HepG2 (cell line): ENCODE data around the gene MCMBP. TPM values are rescaled to one million over a fixed set of nuclear protein-coding genes. Genes with fewer than 3 reads are reported as not detected.

Source experiments
- ATAC-seq: fragments of 200-7000 bp; cut with Tn5 transposase; 3 replicates; pipeline ENCODE4 v1.9.1; 2020; ENCODE audit warnings: mild to moderate bottlenecking, moderate library complexity
- BruUV-seq: library from RNA; stranded (reverse); fragments of 400-500 nt; replicated peaks from 2 replicates; lab custom pipeline; 2021; lab: Mats Ljungman, UMichigan
- CTCF ChIA-PET: fragments of 300-600 bp; formaldehyde crosslinking; extraction: SDS; loops from one replicate; lab custom pipeline; 2021; ENCODE audit warnings: low total read pairs, inconsistent platforms, low intra/inter-chr PET ratio; lab: Yijun Ruan, JAX
- POLR2A ChIA-PET: fragments of 350-600 bp; sonication (Branson Sonifier 250); formaldehyde crosslinking; loops from one replicate; lab custom pipeline; 2020; ENCODE audit warnings: antibody characterized with exemption, inconsistent platforms; lab: Yijun Ruan, JAX
- DNase-seq: peaks from one replicate; pipeline ENCODE4 v3.0.0-alpha.2; 2015; ENCODE audit warnings: low spot score
- FAIRE-seq: peaks from 3 replicates; lab custom pipeline; 2011; peaks lifted over from hg19 to GRCh38; lab: Jason Lieb, UNC
- H2AFZ ChIP-seq: one replicate; pipeline ENCODE4 v1.6.1; 2011; ENCODE audit warnings: low read length, inconsistent platforms
- H3K27ac ChIP-seq: fragments of 300-600 bp; 3 replicates; pipeline ENCODE4 v1.8.0; 2011; ENCODE audit warnings: mixed run types, mild to moderate bottlenecking, mixed read lengths, low read length, inconsistent platforms; ENCODE audit not compliant: insufficient read depth; ENCODE audit errors: extremely low read length
- H3K27me3 ChIP-seq, 2 experiments: fragments of 200-600 bp in 1 of 2; 2 replicates in 1 of 2; 3 replicates in 1 of 2; pipeline versions ENCODE4 v1.6.0 to v1.8.0; 2011; ENCODE audit warnings: low read length in 2 of 2, mild to moderate bottlenecking in 2 of 2, moderate library complexity in 2 of 2, inconsistent platforms in 1 of 2; ENCODE audit not compliant: insufficient read depth in 2 of 2, control insufficient read depth in 1 of 2
- H3K36me3 ChIP-seq, 2 experiments: fragments of 200-600 bp in 1 of 2; replicated peaks in 1 of 2; 2 replicates in 1 of 2; 3 replicates in 1 of 2; pipeline versions ENCODE4 v1.5.1 to v1.8.0; 2011; ENCODE audit warnings: low read length in 2 of 2, inconsistent platforms in 1 of 2; ENCODE audit not compliant: insufficient read depth in 2 of 2, control insufficient read depth in 1 of 2
- H3K4me1 ChIP-seq: 2 replicates; pipeline ENCODE4 v1.5.1; 2012; ENCODE audit warnings: low read length, inconsistent platforms; ENCODE audit not compliant: insufficient read depth
- H3K4me2 ChIP-seq: 2 replicates; pipeline ENCODE4 v1.6.0; 2011; ENCODE audit warnings: low read depth, low read length, inconsistent platforms
- H3K4me3 ChIP-seq, 3 experiments: fragments of 200-600 bp in 1 of 3; sonication (generic), shearing (Covaris generic) in 1 of 3; replicated peaks in 1 of 3; 2 replicates each; pipeline ENCODE4 v1.5.1; 2011 to 2016; ENCODE audit warnings: low read length in 3 of 3, inconsistent platforms in 2 of 3, low read depth in 2 of 3, mild to moderate bottlenecking in 2 of 3, control low read depth in 1 of 3, mixed read lengths in 1 of 3; ENCODE audit not compliant: insufficient read depth in 1 of 3
- H3K79me2 ChIP-seq: one replicate; pipeline ENCODE4 v1.6.1; 2011; ENCODE audit warnings: low read length, inconsistent platforms; ENCODE audit not compliant: insufficient read depth
- H3K9ac ChIP-seq: 2 replicates; pipeline ENCODE4 v1.6.0; 2011; ENCODE audit warnings: mild to moderate bottlenecking, low read depth, low read length, inconsistent platforms; ENCODE audit not compliant: insufficient read depth
- H3K9me3 ChIP-seq: 2 replicates; pipeline ENCODE4 v1.5.1; 2012; ENCODE audit warnings: mild to moderate bottlenecking, low read length
- H4K20me1 ChIP-seq: 2 replicates; pipeline ENCODE4 v1.6.0; 2011; ENCODE audit warnings: inconsistent platforms, mild to moderate bottlenecking, low read length, moderate library complexity; ENCODE audit not compliant: insufficient read depth
- GTF2F1 ChIP-seq: fragments of 150-350 bp; IDR thresholded peaks from 2 replicates; pipeline ENCODE4 v1.6.1; 2014; ENCODE audit warnings: low read length
- KLF13 ChIP-seq: sonication (generic); formaldehyde crosslinking; IDR thresholded peaks from 2 replicates; pipeline ENCODE4 v1.4.0; 2020; ENCODE audit warnings: mild to moderate bottlenecking, missing genetic modification reagents
- RBM22 ChIP-seq: fragments of 200-400 bp; formaldehyde crosslinking; optimal IDR thresholded peaks from 2 replicates; pipeline ENCODE3; 2017; ENCODE audit warnings: mild to moderate bottlenecking, low read length, moderate library complexity
- RELA ChIP-seq: sonication (generic); formaldehyde crosslinking; IDR thresholded peaks from 2 replicates; pipeline ENCODE4 v1.4.0; 2020; ENCODE audit warnings: missing genetic modification reagents
- ZFYVE20 ChIP-seq: sonication (generic); formaldehyde crosslinking; IDR thresholded peaks from 2 replicates; pipeline ENCODE4 v1.8.0; 2023; ENCODE audit warnings: low read depth, mild to moderate bottlenecking, moderate library complexity, missing genetic modification reagents, borderline replicate concordance
- ZNF567 ChIP-seq: sonication (generic); formaldehyde crosslinking; IDR thresholded peaks from 2 replicates; pipeline ENCODE4 v1.8.1; 2023; ENCODE audit warnings: mild to moderate bottlenecking, missing genetic modification reagents, borderline replicate concordance
- WGBS: methylation state at CpG from one replicate; pipeline ENCODE4 v1.1.6; 2017; ENCODE audit warnings: low lambda C conversion rate; 5-methylcytosine and 5-hydroxymethylcytosine counted together
- in situ Hi-C: cut with HindIII; loops from 2 replicates; pipeline ENCODE4 v1.10.0; 2017; ENCODE audit warnings: low pct_unique_long_range_greater_than_20kb; ENCODE audit not compliant: extremely low pct_ligation_motif_present
- intact Hi-C: fragments of 100-400 bp; cut with micrococcal nuclease; formaldehyde crosslinking; loops from one replicate; pipeline ENCODE4 v1.10.0; 2022; ENCODE audit not compliant: unreplicated experiment
- polyA plus RNA-seq, 8 experiments: library from polyadenylated mRNA; depleted of rRNA in 3 of 8; stranded (reverse) in 7 of 8; unstranded in 1 of 8; fragments of >200 nt; fragmentation: Illumina TruSeq in 4 of 8; extraction: Trizol in 4 of 8; gene quantifications; 2 replicates each; pipeline versions ENCODE4 v1.2.1 to v1.2.3, GENCODE V29; 2011 to 2016; ENCODE audit warnings: low read depth in 4 of 8, missing spikeins in 1 of 8, mixed read lengths in 1 of 8; ENCODE audit not compliant: insufficient read depth in 1 of 8
- total RNA-seq, 5 experiments: library from RNA; depleted of rRNA; stranded (reverse); fragments of >200 nt; fragmentation: Illumina TruSeq; extraction: Trizol; gene quantifications; 2 replicates each; pipeline ENCODE4 v1.2.3, GENCODE V29; 2016; ENCODE audit warnings: low read depth in 1 of 5
- TF ChIP-seq, protein P1 (sequence below): sonication (generic); formaldehyde crosslinking; IDR thresholded peaks from 2 replicates; pipeline ENCODE4 v1.4.0; 2020; ENCODE audit warnings: mild to moderate bottlenecking, missing genetic modification reagents

Gene MCMBP
- total and polyA plus RNA-seq, 2 of the 13 experiments (the other 11 are each of a cell fraction or from before 2014, with no cell fraction given): 35.7 to 62.4 TPM

DNA sequence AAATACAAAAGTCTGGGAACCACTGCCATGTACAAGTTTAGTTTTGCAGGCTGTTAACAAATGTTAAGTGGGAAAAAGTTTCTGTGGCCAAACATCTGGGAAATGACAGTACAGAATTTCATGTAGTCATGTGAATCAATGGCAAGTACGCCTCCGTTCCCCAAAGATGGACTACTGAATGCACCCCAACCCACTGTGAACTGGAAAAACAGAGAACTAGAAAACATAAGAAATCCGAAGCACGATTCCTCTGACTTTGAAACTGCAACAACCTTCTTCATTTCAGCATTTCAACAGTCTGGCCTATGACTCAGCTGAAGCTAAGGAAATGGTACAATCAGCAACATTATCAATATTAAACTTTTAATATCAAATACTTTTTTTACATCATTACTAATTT, 41.8 kb downstream of the MCMBP start (continued):
- TF ChIP-seq, protein P1, sequence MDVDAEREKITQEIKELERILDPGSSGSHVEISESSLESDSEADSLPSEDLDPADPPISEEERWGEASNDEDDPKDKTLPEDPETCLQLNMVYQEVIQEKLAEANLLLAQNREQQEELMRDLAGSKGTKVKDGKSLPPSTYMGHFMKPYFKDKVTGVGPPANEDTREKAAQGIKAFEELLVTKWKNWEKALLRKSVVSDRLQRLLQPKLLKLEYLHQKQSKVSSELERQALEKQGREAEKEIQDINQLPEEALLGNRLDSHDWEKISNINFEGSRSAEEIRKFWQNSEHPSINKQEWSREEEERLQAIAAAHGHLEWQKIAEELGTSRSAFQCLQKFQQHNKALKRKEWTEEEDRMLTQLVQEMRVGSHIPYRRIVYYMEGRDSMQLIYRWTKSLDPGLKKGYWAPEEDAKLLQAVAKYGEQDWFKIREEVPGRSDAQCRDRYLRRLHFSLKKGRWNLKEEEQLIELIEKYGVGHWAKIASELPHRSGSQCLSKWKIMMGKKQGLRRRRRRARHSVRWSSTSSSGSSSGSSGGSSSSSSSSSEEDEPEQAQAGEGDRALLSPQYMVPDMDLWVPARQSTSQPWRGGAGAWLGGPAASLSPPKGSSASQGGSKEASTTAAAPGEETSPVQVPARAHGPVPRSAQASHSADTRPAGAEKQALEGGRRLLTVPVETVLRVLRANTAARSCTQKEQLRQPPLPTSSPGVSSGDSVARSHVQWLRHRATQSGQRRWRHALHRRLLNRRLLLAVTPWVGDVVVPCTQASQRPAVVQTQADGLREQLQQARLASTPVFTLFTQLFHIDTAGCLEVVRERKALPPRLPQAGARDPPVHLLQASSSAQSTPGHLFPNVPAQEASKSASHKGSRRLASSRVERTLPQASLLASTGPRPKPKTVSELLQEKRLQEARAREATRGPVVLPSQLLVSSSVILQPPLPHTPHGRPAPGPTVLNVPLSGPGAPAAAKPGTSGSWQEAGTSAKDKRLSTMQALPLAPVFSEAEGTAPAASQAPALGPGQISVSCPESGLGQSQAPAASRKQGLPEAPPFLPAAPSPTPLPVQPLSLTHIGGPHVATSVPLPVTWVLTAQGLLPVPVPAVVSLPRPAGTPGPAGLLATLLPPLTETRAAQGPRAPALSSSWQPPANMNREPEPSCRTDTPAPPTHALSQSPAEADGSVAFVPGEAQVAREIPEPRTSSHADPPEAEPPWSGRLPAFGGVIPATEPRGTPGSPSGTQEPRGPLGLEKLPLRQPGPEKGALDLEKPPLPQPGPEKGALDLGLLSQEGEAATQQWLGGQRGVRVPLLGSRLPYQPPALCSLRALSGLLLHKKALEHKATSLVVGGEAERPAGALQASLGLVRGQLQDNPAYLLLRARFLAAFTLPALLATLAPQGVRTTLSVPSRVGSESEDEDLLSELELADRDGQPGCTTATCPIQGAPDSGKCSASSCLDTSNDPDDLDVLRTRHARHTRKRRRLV (CRISPR knock-in tag): no peak
- TF ChIP-seq RELA (CRISPR knock-in tag) (no peak), ZNF567 (no peak)

DNA sequence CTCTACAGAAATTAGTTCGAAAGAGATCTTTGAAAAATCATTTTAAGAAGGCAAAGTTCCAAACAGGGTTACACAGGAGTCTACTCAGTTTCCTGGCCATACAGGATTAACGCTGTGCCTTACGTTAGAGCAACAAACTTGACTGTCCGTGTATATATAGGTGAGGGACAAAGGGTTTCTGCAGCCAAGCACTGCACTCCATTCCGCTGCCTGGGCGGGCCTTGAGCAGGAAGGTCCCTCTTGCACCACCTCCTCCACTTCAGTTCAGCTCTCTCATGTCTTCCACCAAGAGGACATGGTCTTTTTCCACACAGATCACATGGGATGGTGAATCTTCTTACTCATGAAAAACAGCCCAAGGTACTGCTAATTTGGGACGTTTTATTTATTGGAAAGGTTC, 43.2 kb downstream of the MCMBP start:
- Histone ChIP-seq H3K4me1 (peaks cover 6% of the 10 kb centered on the region; the same call in 1 of the 2 replicates), H3K4me2 (no peak overlapping the region), H2AFZ (no peak overlapping the region), H3K27ac (no peak overlapping the region), H3K36me3 (peaks cover 12 to 78% of the 10 kb centered on the region in 2 experiments), H3K79me2 (no peaks in the 10 kb centered on the region), H3K9ac (no peak overlapping the region), H3K4me3 (no peak overlapping the region), H4K20me1 (no peaks in the 10 kb centered on the region), H3K9me3 (no peaks in the 10 kb centered on the region), H3K27me3 (no peaks in the 10 kb centered on the region; a peak in 1 of 5 replicates)
- FAIRE-seq: no peak
- in situ Hi-C loops (no loop called here), intact Hi-C loops (loop anchor here (5.0 kb wide), 1 partner anchor 77 kb away; no protein-coding TSS in a partner anchor)
- no peak for DNase-seq
- CTCF ChIA-PET: no interaction called here
- no peak for ATAC-seq
- TF ChIP-seq GTF2F1: no peak
- TF ChIP-seq RBM22: peak; percentile 87
- no peak for TF ChIP-seq KLF13 (CRISPR knock-in tag)
- no peak for TF ChIP-seq ZFYVE20
- BruUV-seq: no TSS peak
- 97% methylated on average over 7 of the region's 7 CpGs for WGBS
- POLR2A ChIA-PET: no interaction called here
